H1 (cell line): ENCODE data around the gene CALM3.

Experiments used
- EP300 ChIP-seq, 2 experiments: IDR thresholded peaks; 1 replicate in 1 of 2; 2 replicates in 1 of 2; pipeline ENCODE4 v1.6.1; 2011 to 2012; ENCODE audit warnings: low read depth in 2 of 2, low read length in 2 of 2, mild to moderate bottlenecking in 2 of 2, borderline replicate concordance in 1 of 2, inconsistent platforms in 1 of 2, moderate library complexity in 1 of 2
- TF ChIP-seq, protein P1 (sequence below): IDR thresholded peaks from 2 replicates; pipeline ENCODE4 v1.6.1; 2012; ENCODE audit warnings: inconsistent platforms

DNA sequence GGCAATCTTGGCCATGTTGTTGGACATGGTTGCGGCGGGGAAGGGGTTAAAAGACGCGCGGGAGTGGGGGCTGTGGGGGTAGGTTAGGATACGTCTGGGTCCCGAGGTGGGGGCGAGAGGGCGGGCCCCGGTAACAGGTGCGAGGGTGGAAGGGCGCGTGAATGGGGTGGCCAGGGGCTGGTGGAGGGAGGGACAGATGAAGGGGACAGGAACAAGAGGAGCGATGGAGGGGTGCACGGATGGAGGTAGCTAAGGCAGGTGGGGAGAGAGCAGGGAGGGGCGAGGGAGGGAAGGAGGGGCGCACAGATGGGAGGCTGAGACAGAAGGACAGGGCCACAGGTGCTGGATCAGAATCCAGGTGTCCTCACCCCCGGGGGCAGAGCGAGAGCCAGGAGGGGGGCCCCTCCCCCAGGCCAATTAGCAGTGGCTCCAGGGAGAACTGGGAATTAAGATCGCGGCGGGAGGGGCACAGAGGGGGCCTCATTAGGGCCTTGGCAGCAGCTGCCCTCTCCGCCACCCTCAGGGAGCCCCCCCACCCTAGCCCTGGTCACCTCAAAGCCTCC, 33.6 kb downstream of the CALM3 start:
- TF ChIP-seq, protein P1, sequence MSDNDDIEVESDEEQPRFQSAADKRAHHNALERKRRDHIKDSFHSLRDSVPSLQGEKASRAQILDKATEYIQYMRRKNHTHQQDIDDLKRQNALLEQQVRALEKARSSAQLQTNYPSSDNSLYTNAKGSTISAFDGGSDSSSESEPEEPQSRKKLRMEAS: no peak
- no peak for TF ChIP-seq EP300 (IDR thresholded peaks at IDR 0.05; ENCODE audit: borderline replicate concordance in 1 of 2, low read depth in 2 of 2, low read length in 2 of 2)
